Fibroblast of skin of right biceps (primary cell): ENCODE data around the gene KCNS1.
"Not testable (repeated sequence)": the region's sequence is repeated elsewhere in the genome, so short reads cannot be mapped to it uniquely, and the experiment has no call there.

Experiments
- DNase-seq: peaks from one replicate; pipeline ENCODE4 v3.0.0-alpha.2; 2013

Gene KCNS1, protein sequence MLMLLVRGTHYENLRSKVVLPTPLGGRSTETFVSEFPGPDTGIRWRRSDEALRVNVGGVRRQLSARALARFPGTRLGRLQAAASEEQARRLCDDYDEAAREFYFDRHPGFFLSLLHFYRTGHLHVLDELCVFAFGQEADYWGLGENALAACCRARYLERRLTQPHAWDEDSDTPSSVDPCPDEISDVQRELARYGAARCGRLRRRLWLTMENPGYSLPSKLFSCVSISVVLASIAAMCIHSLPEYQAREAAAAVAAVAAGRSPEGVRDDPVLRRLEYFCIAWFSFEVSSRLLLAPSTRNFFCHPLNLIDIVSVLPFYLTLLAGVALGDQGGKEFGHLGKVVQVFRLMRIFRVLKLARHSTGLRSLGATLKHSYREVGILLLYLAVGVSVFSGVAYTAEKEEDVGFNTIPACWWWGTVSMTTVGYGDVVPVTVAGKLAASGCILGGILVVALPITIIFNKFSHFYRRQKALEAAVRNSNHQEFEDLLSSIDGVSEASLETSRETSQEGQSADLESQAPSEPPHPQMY

DNA sequence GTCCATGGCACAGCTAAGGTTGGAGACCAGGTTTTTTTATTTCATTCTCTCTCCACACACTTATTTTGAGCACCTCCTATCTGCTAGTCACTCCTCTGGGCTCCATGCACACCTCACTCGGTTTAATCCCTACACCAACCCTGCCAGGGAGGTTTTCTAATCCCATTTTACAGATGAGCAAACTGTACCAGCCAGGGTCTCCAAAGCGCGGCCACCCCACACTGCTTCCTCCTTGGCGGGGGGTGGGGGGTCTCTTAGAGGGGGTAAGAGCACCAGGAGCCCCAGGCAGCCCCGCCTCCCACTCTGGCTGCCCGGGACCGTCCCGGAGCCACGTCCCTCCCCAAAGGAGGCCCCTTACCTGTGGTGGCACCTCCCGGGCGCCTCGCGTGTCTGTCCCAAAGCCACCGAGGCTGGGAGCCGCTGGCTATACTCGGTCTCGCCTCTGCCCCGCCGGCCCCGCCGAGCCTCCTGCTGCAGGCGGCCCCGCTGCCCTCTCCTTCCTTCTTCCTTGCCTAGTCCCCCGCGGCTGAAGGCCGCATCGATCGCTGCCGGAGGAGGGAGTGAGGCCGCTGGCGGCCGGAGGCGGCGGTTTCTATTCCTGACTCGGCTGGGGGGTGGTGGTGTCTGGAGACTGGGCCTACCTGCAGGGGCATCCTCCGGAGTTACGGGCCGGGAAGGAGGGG is at the start of gene KCNS1:
TSS of gene KCNS1 (minus strand) at position 565 of the 683 bp plus-strand sequence. CDS start 1,891 bp downstream, outside the sequence.
- peak; percentile 22 for DNase-seq

DNA sequence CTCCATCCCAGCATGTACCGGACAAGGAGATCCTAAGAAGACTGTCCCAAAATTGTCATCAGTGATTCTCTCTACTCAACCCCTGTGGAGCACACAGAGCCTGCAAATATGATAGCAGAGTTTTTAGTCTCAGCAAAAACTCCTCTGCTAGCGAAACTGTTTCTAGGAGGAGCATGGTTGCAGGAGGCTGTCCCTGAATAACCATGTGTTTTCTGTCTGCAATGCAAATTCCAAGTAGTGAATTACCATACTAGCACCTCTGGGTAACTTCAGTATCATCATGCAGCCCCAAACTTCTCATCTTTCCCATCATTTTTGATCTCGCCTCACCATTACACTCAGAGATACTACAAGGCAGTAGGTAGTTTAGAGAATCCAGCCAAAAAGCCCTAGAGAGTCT is 48.1 kb upstream of the KCNS1 start:
- DNase-seq, result no peak

DNA sequence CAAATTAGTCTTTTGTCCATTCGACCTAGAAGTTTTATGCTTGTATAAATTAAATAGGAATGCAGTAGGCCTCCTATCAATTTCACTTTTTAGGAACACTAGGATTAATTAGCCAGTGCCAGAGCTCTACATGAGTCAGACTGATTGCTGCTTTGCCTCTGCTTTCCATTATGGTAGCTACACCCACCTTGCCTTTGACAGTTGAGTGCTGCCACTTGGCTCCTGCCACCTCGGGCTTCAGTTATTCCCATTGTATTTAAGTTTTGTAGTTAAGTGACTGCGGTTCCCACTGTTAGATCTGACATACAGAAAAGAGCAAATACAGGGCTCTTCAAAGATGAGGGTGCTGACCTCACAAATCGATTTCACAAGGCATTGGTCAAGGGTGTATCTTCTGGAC is 39.9 kb upstream of the KCNS1 start:
- DNase-seq, result no peak

DNA sequence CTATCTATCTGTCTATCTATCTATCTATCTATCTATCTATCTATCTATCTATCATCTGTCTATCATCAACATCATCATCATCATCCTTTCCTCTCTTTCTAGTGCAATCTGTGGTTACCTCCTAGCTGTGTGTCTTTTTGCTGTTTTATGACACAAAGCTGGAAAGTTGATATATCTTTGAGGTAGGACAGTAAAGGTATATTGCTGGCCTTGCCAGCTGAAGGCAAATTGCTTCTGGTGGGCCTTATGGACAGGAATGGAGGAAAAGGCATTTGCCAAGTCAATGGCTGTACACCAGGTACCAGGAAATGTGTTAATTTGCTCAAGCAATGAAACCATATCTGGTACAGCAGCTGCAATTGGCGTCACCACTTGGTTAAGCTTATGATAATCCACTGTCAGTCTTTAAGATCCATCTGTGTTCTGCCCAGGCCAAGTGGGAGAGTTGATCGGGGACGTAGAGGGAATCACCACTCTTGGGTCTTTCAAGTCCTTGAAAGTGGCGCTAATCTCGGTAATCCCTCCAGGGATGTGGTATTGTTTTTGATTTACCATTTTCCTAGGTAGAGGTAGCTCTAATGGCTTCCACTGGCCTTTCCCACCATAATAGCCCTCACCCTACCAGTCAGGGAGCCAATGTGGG is 38.9 kb upstream of the KCNS1 start:
- DNase-seq, result not testable (repeated sequence)

DNA sequence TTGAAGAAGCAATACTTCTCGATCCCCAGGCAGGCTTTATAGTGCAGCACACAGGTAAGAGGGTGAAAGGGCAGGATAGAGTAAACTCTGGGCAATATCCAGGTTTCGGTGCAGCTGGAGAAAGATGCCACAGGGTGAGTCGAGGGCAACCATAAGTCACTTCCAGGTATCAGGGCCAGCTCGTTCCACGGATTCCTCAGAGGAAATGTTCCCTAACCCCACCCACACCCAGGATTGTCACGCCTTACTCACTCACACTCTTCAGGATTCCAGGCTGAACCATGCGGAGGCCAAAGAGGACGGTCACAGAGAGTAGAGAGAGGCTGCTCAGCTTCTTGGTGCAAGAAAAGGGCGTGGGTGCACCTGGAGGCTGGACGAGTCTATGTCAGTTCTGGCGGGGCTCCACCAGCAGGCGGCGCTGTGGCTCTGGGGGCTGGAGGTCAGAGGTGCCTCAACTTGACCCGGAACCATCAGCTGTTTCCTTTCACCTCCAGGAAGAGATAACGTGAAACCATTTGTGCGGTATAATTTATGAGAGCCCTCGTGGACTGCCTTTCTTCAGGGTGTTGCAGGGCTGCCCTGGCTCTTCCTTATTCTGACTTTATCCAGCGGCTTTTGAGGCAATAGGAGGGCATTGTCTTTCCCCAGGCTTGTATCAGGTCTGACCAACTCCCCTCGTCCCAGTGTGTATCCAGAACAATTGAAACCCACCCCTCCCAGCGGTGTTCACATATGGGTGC is 37.8 kb upstream of the KCNS1 start:
- DNase-seq, result peak; percentile 4

DNA sequence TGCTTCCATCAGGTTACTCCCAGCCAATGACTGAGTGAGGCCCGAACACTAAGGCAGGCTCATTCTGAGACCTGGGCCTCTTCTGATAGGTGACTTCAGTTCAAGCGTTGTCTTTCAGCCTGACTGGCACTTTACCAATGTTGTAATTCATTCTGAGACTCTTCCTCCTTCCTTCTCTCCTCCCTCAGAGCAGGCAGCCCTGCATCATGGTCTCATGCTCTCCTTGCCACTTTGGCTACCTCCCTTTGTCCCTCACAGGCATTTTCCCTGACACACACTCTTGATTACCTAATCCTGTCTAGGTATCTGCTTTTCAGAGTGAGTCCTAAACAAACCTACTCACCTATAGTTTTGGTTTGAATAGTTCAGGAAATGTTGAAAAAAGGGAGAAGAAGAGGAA is 36.0 kb upstream of the KCNS1 start:
- DNase-seq, result no peak

DNA sequence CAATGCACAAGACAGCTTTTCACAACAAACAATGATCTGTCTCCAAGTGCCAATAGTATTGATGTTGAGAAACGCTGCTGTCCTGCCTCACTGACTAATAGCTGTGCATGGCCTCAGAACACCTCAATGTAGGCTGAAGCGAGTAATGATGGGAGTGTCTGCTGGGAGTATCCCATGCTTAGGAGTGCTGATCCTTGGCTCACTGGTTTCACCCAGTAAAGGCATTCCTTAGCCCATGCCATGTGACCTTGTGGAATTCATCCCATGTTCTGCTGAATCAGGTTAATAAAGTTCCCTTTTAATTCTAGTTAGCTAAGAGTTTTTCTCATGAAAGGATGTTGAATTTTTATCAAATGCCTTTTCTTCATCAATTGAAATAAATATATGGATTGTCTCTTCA is 27.2 kb upstream of the KCNS1 start:
- DNase-seq, result no peak

DNA sequence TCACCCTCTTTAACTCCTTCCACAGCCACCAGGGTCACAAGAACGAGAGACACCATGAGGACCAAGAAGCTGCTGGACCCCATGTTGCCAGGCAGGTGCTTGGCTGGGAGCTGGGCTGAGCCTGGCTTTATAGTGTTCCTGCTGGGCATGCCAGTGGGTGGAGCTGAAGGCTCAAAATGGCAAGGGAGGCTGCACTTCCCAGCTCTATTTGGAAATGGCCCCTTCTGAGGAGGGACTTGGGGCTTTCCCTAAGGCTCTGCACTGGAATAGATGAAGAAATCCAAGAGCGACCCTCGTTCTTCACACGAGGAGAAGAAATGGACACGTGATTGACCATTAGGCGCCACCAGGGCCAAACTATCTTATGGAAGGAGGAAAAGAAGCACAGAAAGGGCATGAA is 23.4 kb upstream of the KCNS1 start, which contains the start of gene WFDC12:
TSS of gene WFDC12 (minus strand) at position 101 of the 400 bp plus-strand sequence. CDS start at position 83, 18 bp downstream.
- no peak for DNase-seq

DNA sequence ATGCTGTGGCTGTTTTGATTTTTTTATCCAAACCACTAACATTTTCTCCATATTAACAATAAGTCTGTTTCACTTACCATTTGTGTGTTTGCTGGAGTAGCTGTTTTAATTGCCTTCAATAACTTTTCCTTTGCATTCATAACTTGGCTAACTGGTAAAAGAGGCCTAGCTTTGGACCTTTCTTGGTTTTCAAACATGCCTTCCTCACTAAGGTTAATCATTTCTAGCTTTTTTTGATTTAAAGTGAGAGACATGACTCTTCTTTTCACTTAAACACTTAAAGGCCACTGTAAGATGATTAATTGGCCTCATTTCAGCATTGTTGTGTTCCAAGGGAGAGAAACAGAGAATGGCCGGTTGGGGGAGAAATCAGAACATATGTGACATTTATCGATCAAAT is 20.5 kb upstream of the KCNS1 start:
- DNase-seq, result no peak

DNA sequence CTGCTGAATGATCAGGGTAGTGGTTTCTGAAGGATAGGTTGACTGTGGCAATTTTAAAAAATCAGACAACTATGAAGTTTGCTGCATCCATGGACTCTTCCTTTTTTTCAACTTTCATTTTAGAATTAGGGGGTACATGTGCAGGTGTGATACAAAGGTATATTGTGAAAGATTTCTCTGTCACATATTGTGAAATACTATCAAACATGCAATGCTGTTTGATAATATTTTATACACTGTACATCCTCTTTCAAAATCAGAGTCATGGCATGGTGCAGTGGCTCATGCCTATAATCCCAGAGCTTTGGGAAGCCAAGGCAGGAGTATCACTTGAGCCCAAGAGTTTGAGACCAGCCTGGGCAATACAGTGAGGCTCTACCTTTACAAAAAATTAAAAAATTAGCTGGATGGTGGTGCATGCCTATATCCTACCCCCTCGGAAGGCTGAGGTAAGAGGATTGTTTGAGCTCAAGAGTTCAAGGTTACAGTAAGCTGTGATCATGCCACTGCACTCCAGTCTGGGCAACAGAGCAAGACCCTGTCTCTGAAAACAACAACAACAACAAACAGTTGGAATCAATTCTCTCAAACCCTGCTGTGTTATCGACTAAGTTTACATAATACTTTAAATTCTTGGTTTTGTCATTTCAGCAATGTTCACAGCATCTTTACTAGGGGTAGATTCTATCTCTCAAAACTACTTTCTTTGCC is 18.8 kb upstream of the KCNS1 start:
- DNase-seq, result no peak

DNA sequence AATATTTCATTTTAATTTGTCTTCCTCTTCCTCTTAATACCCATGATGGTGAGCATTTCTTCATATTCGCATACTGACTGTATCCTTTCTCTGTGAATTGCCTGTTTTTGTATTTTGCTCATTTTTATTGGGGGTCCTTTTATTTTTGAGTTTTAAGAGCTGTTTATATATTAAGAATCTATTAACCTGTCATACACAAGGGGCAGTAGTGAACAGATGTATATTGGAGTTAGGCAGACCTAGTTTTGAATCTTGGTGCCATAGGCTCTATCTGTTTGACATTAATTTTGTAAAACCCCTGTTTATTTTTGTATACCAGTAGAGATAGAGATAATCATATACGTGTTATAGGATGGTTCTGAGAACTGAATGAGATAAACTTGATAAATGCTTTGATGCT is 17.1 kb upstream of the KCNS1 start:
- no peak for DNase-seq

DNA sequence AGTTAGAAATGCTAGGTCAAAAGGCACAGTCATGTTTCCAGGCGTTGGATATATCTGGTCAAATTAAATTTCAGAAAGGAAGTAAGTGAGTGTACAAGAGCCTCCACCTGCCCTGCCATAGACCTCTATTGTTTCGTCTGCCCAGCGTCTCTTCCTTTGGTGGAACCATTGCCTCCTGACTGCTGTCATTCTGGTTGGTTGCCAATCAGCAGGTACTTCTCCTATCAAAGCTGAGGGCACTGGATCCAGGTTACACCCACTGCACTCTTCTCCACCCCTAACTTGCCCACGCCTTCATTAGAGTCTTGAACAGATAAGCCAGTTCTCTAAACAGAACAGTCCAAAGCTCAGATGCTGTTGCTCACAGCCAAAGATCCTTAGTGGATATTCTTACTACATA is 16.7 kb upstream of the KCNS1 start:
- no peak for DNase-seq

DNA sequence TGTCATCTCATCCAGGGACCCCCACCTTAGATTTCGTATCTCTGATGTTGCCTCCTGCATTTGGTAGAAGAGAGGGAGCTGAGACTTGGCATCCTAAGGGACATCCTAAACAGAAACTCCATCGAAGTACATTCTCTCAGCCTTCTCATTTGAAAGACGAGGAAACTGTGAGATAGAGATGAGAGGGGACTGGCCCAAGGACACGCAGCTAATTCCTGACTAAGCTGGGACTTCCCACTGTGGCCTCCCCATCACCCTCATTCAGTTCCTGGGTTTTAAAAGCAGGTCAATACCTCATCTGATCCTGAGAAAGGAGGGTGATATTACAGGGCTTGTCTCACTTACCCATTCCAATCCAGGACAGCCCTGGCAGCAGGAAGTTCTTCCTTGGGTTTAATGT is 14.9 kb upstream of the KCNS1 start:
- DNase-seq, result no peak

DNA sequence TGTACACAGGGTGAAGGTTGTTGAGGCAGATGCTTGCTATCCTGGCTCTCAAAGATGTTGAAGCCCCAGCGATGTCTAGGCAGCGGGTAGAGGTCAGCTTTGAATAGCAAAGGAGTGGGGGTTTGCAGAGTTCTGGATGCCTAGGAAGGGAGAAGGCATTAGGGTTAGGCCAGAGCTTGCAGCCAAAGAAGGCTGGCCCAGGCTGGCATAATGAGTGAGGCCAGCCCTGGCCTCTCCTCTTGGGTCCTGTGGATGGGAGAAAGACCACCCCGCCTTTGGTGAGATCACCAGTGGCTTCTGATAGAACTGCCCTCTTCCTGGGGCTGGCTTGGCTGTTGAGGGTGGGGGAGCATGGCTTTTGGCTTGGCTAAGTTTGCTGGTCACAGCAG is 14.5 kb upstream of the KCNS1 start:
- DNase-seq, result no peak

DNA sequence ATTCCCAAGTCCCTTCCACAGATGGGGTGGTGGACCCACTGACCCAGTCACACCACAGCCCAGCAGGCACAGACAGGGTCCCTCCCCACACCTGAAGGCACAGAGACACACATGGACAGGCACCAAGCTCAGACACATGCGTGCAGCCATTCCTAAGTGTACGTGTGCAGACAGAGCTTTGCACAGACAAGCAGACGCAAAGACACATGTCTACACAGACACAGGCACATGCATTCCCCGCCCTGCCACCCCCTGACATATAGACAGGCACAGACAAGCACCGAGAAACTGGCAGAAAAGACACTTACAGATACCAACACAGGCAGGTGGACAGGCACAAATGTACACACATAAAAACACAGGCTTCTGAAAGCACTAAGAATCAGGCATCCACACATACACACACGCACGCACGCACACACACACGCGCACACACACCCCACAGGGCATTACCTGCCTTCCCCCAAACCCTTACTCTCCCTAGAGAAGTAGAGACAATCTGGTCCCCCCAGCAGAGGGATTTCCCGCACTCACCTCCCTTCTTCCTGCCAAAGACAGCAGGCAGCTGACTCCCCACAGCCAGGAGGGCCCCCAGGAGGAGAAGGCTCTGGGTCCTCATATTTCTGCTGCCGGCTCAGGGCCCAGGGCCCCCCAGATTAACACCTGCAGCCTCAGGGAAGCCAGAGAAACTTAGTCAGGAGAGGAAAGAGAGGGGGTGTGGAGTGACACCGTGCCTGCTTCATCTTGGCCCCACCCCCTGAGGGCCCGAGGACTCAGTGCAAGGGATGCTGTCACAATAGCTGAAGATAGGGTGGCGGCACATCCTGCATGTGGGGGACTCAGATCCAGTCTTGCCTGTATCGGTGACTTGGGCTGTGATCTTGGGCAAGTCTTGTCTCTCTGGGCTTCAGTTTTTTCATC is 13.8 kb upstream of the KCNS1 start, which contains the start of gene WFDC5:
TSS of gene WFDC5 (minus strand) at position 710 of the 921 bp plus-strand sequence. CDS start at position 619, 91 bp downstream.
- DNase-seq, result no peak

DNA sequence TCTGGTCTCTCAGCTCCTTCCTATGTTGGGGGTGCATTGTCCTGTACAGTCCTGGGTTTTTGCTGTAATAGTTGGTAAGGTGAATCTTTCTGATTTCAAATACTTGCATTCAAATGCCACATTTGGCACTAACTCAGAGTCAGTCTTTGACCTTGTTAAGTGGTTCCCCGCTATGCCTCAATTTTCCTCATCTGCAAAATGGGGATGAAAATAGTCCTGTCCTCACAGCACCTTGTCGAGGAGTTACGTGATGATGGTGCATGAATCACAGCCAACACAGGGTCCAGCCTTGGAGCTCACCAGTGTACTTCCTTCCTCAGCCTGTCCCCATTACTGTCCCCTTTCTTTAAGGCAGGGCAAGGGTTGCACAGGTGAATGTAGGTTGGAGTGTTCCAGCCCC is 12.9 kb upstream of the KCNS1 start:
- DNase-seq, result no peak

DNA sequence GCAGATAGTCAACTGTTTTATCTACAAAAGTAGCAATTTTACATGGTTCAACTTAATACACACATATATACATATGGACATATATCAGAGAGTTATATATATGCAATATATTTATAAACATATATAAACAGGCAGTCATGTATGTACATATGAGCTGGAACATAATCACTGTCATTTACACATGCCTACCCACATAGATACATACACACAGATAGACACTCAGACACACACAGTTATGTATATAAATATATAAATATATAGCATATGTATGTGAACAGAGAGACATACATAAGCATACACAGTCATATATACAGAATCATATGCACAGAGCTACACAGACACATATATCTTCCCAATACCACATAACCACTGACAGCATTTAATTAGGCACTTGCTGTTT is 11.8 kb upstream of the KCNS1 start:
- no peak for DNase-seq

DNA sequence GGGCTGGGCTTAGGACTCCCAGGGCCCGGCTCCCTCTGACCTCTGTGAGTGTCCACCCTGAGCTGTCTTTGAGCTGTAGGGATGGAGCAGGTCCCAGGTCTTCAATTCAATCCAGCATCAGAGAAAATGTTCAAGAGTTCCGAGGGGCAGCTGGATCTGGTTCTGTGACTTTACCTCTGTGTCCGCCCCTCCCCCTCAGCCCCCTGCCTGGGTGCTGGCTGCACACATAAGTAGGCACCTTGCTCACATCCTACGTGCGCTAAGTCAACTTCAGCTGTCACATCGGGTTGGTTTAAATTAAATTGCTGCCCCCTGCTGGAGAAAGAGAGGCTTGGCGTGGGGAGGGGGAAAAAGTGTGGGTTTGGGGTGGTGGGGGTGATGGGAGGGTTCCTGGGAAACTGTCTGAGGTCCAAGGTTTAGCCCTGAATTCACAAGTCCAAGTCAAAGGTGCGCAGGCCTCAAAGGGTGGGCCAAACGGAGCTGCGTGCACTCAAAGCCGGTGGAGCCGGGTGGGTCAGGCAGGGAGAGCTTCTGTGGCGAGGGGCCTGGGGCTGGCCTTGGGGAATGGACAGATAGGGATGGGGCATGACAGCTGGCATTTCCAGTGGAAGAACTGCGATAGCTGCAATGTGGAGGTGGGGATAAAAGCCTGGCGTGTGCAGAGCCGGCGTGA is 11.0 kb upstream of the KCNS1 start:
- no peak for DNase-seq

DNA sequence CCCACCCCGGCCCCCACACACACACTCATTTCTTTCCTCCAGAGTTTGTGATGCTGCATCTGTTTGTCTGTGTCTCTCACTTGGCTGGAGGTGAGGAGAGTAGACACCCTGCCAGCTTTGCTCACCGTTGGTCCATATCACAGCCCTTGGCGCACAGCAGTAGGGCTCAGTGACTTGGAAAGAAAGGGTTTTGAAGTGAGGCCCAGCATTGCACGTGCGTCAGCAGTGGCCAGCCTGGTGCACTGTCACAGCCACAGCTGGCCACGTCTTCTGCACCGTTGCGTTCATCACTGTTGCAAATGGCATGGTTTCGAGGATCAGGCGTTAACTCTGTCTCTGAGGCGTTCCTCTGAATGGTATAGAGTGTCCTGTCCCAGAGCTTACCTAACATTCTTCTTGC is 10.4 kb upstream of the KCNS1 start:
- no peak for DNase-seq

DNA sequence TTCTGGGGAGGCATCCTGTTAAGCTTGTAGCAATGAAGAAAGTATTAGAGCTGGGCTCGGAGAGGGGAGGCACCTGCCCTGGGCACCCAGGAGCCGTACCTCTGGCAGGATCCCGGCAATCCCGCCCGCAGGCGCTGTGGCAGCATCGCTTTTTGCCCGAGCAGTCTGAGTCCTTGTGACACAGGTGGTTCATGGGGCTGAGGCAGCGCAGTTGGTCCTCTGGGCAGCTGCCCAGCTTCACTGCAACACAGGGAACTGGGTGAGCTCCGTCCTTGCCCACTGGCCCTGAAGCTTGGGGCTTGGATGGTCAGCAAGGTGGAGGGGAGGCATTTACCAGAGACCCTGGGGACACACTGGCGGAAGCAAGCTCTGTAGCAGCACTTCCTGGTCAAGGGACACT is 9.4 kb upstream of the KCNS1 start:
- DNase-seq, result no peak
